ENCODE measurements around the gene TMEM126A.
A peak's percentile ranks its signal among the peaks of the same experiment; 100 is the strongest.

The TMEM126A gene

GRCh38 chr11:85680897-85681296, 33.1 kb downstream of the TMEM126A start:
- no peak for DNase-seq (ENCODE audit: insufficient read length)
- no peak for TF ChIP-seq TAF1 (IDR thresholded peaks at IDR 0.05; ENCODE audit: borderline replicate concordance, low read depth, low read length)
- no peak for TF ChIP-seq POLR2A (IDR thresholded peaks at IDR 0.05; ENCODE audit: low read depth, low read length)
- TF ChIP-seq POLR2AphosphoS5 (IDR thresholded peaks at IDR 0.05; ENCODE audit: low read depth, low read length) = no peak
- FAIRE-seq = peak; percentile 40

GRCh38 chr11:85682330-85683305, 34.9 kb downstream of the TMEM126A start:
- FAIRE-seq (peak; percentile 95), DNase-seq (ENCODE audit: insufficient read length) (peak; percentile 66)
- 0 out of 2 replicates have a peak, but pooled peaks have one; percentile 22 for TF ChIP-seq POLR2AphosphoS5 (IDR thresholded peaks at IDR 0.05; ENCODE audit: low read depth, low read length)
- no peak; the same call in 1 of the 2 replicates for TF ChIP-seq POLR2A (IDR thresholded peaks at IDR 0.05; ENCODE audit: low read depth, low read length)
- no peak for TF ChIP-seq TAF1 (IDR thresholded peaks at IDR 0.05; ENCODE audit: borderline replicate concordance, low read depth, low read length)

- FAIRE-seq (no peak), DNase-seq (ENCODE audit: insufficient read length) (no peak)
- TF ChIP-seq POLR2A (IDR thresholded peaks at IDR 0.05; ENCODE audit: low read depth, low read length) (no peak), POLR2AphosphoS5 (IDR thresholded peaks at IDR 0.05; ENCODE audit: low read depth, low read length) (no peak), TAF1 (IDR thresholded peaks at IDR 0.05; ENCODE audit: borderline replicate concordance, low read depth, low read length) (no peak)
These were observed 37.5 kb downstream of the TMEM126A start for GRCh38 chr11:85685125-85685819.

DNA sequence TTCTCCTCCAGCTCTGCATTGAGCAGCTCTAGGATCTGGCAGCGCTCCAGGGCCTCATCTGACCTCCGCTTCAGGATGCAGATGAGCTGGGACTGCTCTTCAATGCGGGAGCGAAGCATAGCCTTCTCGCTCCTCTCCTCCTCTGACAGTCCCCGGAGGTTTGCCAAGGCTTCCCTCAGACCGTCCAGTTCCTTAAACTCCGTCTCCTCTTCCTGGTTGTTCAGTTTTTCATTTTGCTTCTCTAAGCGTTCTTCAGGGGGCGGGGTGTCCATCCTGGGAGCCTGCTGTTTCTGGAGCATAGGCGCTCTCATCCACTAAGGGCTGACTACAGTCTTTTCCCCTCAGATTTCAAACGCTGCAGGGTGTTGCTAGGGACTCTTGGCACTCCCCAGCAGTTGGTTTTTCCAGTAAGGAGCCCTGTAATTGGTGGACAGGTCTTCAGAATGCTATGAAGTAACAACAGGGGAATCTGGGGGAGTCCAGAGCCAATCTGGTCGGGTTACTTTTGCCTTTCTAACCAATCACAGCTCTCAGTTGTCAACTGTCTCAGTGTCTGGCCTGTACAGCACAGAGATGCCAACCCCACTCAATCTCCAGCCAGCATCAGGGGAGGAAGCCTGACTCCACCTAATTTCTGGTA, 38.2 kb downstream of the TMEM126A start, which contains the start of gene CCDC89:
Gene CCDC89, minus strand, starts transcription at position 376 of the 640 bp plus-strand sequence. Its CDS starts 65 bp downstream, at position 311.
- TF ChIP-seq POLR2A (IDR thresholded peaks at IDR 0.05; ENCODE audit: low read depth, low read length) = no peak
- no peak for TF ChIP-seq TAF1 (IDR thresholded peaks at IDR 0.05; ENCODE audit: borderline replicate concordance, low read depth, low read length)
- TF ChIP-seq POLR2AphosphoS5 (IDR thresholded peaks at IDR 0.05; ENCODE audit: low read depth, low read length) = no peak
- no peak for DNase-seq (ENCODE audit: insufficient read length)
- FAIRE-seq = no peak

DNA sequence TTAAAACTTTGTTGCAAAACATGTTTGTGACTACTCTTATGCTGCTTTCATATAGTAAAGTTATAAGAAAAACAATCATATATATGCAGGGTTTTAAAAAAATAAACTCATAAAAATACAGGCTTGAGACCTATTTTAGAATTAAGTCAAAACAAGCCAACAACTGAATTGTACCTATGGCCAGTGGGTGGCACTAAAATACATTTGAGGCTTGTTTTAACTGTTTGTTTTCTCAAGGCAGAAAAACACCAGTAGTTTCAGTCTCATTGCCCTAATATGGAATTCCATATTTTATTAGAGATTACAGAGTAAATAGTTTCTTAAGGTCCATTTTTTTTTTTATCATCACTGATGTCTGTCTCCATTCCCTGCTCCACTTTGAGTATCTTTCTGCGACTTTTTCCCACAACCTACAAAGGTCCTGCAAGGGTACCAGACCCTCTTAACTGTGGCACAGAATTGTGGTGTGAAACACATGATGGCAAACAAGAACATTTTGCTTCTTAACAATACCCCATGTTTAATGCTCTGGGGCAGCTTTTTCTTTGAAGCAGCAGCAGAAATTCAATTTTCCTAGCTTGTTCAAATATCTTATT, 46.7 kb downstream of the TMEM126A start:
- FAIRE-seq = no peak
- no peak for DNase-seq (ENCODE audit: insufficient read length)
- no peak for TF ChIP-seq POLR2A (IDR thresholded peaks at IDR 0.05; ENCODE audit: low read depth, low read length)
- TF ChIP-seq POLR2AphosphoS5 (IDR thresholded peaks at IDR 0.05; ENCODE audit: low read depth, low read length) = no peak
- no peak for TF ChIP-seq TAF1 (IDR thresholded peaks at IDR 0.05; ENCODE audit: borderline replicate concordance, low read depth, low read length)

DNA sequence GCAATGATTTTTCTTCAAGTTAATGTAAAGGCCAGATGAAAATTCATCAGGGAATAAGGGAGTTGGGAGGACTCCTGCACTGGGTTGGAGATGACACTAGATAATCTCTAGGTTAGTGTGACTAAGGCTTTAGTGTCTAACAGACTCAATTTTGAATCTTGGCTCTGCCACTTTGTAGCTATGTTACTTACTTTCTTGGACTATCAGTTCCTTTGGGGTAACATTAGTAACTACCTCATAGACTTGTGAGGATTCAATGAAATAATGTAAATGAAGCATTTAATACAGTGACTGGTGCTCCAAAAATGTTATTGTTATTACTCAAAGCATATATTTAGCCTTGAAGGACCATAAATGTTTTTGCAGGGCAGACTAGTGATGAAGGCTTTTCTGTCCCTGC, 47.8 kb downstream of the TMEM126A start:
- no peak for FAIRE-seq
- no peak for DNase-seq (ENCODE audit: insufficient read length)
- TF ChIP-seq POLR2AphosphoS5 (IDR thresholded peaks at IDR 0.05; ENCODE audit: low read depth, low read length) = no peak
- TF ChIP-seq TAF1 (IDR thresholded peaks at IDR 0.05; ENCODE audit: borderline replicate concordance, low read depth, low read length) = no peak
- no peak for TF ChIP-seq POLR2A (IDR thresholded peaks at IDR 0.05; ENCODE audit: low read depth, low read length)

- DNase-seq (ENCODE audit: insufficient read length) (no peak), FAIRE-seq (no peak)
- TF ChIP-seq POLR2AphosphoS5 (IDR thresholded peaks at IDR 0.05; ENCODE audit: low read depth, low read length) (no peak), POLR2A (IDR thresholded peaks at IDR 0.05; ENCODE audit: low read depth, low read length) (no peak), TAF1 (IDR thresholded peaks at IDR 0.05; ENCODE audit: borderline replicate concordance, low read depth, low read length) (no peak)
These were observed 50.0 kb downstream of the TMEM126A start for GRCh38 chr11:85697747-85698146.

GRCh38 chr11:85698195-85698594, 50.4 kb downstream of the TMEM126A start:
- FAIRE-seq (no peak), DNase-seq (ENCODE audit: insufficient read length) (no peak)
- TF ChIP-seq POLR2AphosphoS5 (IDR thresholded peaks at IDR 0.05; ENCODE audit: low read depth, low read length) = no peak
- TF ChIP-seq POLR2A (IDR thresholded peaks at IDR 0.05; ENCODE audit: low read depth, low read length) = no peak
- no peak for TF ChIP-seq TAF1 (IDR thresholded peaks at IDR 0.05; ENCODE audit: borderline replicate concordance, low read depth, low read length)

GRCh38 chr11:85699957-85700741, 52.4 kb downstream of the TMEM126A start:
- DNase-seq (ENCODE audit: insufficient read length) (no peak), FAIRE-seq (peak; percentile 71)
- TF ChIP-seq POLR2AphosphoS5 (IDR thresholded peaks at IDR 0.05; ENCODE audit: low read depth, low read length) = no peak
- no peak for TF ChIP-seq POLR2A (IDR thresholded peaks at IDR 0.05; ENCODE audit: low read depth, low read length)
- no peak for TF ChIP-seq TAF1 (IDR thresholded peaks at IDR 0.05; ENCODE audit: borderline replicate concordance, low read depth, low read length)

DNA sequence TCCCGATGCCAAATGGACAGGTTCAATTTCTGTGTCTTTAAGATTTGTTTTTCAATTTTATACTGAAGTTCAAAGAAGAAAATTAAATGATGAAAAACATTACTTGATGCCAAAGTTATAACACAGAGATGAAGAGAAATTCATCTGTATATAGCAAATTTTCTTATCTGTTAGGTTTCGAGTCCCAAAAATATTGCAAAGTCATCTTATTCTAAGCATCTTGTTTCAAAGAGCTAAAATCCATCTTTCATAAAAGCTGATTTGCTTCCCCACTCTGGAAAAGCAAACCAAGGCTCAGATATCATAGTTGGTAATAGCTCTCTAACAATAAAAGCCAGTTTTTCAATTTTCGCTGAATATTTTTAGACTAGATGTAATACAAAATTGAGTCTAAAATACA, 57.2 kb downstream of the TMEM126A start:
- no peak for TF ChIP-seq TAF1 (IDR thresholded peaks at IDR 0.05; ENCODE audit: borderline replicate concordance, low read depth, low read length)
- no peak for FAIRE-seq

More for the DNA sequence above, 57.2 kb downstream of the TMEM126A start:
- DNase-seq (ENCODE audit: insufficient read length) = no peak
